ENCODE measurements around the gene CXCL6.

DNA sequence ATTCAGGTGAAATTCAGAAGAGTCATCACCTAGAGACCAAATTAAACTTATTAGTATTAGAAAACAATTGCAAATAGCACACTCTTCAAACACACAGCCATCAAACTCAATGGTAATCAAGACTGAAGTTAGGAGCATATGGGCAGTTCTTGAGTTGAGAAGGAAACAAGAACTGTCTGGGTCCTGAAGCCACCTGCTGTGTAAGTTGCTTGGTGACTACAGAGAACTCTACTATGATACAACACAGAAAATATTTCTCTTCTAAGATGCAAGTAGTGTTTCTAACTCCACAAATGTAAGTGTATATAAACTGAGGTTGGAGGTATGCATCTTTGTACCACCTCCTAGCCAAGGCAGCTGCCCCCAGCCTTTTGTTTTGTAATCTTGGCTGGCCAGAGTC, 16.3 kb downstream of the CXCL6 start:
- TF ChIP-seq, protein P1, sequence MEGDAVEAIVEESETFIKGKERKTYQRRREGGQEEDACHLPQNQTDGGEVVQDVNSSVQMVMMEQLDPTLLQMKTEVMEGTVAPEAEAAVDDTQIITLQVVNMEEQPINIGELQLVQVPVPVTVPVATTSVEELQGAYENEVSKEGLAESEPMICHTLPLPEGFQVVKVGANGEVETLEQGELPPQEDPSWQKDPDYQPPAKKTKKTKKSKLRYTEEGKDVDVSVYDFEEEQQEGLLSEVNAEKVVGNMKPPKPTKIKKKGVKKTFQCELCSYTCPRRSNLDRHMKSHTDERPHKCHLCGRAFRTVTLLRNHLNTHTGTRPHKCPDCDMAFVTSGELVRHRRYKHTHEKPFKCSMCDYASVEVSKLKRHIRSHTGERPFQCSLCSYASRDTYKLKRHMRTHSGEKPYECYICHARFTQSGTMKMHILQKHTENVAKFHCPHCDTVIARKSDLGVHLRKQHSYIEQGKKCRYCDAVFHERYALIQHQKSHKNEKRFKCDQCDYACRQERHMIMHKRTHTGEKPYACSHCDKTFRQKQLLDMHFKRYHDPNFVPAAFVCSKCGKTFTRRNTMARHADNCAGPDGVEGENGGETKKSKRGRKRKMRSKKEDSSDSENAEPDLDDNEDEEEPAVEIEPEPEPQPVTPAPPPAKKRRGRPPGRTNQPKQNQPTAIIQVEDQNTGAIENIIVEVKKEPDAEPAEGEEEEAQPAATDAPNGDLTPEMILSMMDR (IDR thresholded peaks at IDR 0.05): no peak
- TF ChIP-seq POLR2A (IDR thresholded peaks at IDR 0.05): no peak
